Left cardiac atrium (tissue), 4 donors: ENCODE data around the gene DIAPH2. TPM values are rescaled to one million over a fixed set of nuclear protein-coding genes. Genes with fewer than 3 reads are reported as not detected.

Experiments
- ATAC-seq, 2 donors: fragments of 200-7000 bp; cut with Tn5 transposase; one replicate each; pipeline ENCODE4 v1.9.1; 2020; ENCODE audit warnings: mild to moderate bottlenecking in 2 of 2, moderate library complexity in 2 of 2
- DNase-seq: peaks from one replicate; pipeline ENCODE4 v3.0.0-alpha.2; 2020
- intact Hi-C, 2 donors: fragments of 100-400 bp; cut with DNase I; formaldehyde crosslinking; loops; one replicate each; pipeline versions ENCODE4 v1.14.1 to v1.15.1; 2022 to 2023
- total RNA-seq, 2 donors: library from RNA; stranded (reverse); fragmentation: NEBNext Ultra II Directional; extraction: Animal tissue kit (Norgen Biotek cat#: 25700); gene quantifications; one replicate each; pipeline ENCODE4 v1.2.1, GENCODE V29; 2021
- donor health status: DM: no; HTN: yes; CAD: no.
- donor health status: DM: no; HTN: yes; CAD: no; lungs with severe emphysema.
- donor health status: DM: yes; HTN: yes; CAD: no.
- donor health status: Dilated cardiomyopathy.

DIAPH2 gene
- total RNA-seq, 2 donors from 2014 or later = 13.0 to 13.3 TPM

- no peak for ATAC-seq
- intact Hi-C loops = no loop called here
- DNase-seq = no peak
Observed at GRCh38 chrX:97009391-97009790, 324.7 kb downstream of the DIAPH2 start.

GRCh38 chrX:97011540-97011939 lies 326.9 kb downstream of the DIAPH2 start:
- DNase-seq = no peak
- no peak for ATAC-seq
- intact Hi-C loops = no loop called here

GRCh38 chrX:97016106-97016505 lies 331.5 kb downstream of the DIAPH2 start:
- intact Hi-C loops = no loop called here
- ATAC-seq (no peak), DNase-seq (no peak)

GRCh38 chrX:97021680-97022079 lies 337.0 kb downstream of the DIAPH2 start:
- intact Hi-C loops = no loop called here
- DNase-seq (no peak), ATAC-seq (no peak)

- intact Hi-C loops = no loop called here
- DNase-seq (no peak), ATAC-seq (no peak)
Observed at GRCh38 chrX:97026406-97026805, 341.8 kb downstream of the DIAPH2 start.

- DNase-seq (no peak), ATAC-seq (no peak)
- intact Hi-C loops = no loop called here
Observed at GRCh38 chrX:97027384-97027922, 342.8 kb downstream of the DIAPH2 start.

GRCh38 chrX:97030463-97030862 lies 345.8 kb downstream of the DIAPH2 start:
- ATAC-seq (no peak), DNase-seq (no peak)
- intact Hi-C loops = no loop called here

GRCh38 chrX:97030947-97031346 lies 346.3 kb downstream of the DIAPH2 start:
- ATAC-seq (no peak), DNase-seq (no peak)
- intact Hi-C loops = no loop called here

- peak; percentile 54 for DNase-seq
- ATAC-seq = no peak
- intact Hi-C loops = no loop called here
Observed at GRCh38 chrX:97039363-97040029, 354.9 kb downstream of the DIAPH2 start.

GRCh38 chrX:97045470-97045869 lies 360.8 kb downstream of the DIAPH2 start:
- DNase-seq (no peak), ATAC-seq (no peak)
- intact Hi-C loops = no loop called here

- DNase-seq = no peak
- intact Hi-C loops = no loop called here
- no peak for ATAC-seq
Observed at GRCh38 chrX:97046867-97047266, 362.2 kb downstream of the DIAPH2 start.

- intact Hi-C loops = no loop called here
- DNase-seq (no peak), ATAC-seq (no peak)
Observed at GRCh38 chrX:97050392-97050791, 365.8 kb downstream of the DIAPH2 start.

GRCh38 chrX:97057349-97057909 lies 372.8 kb downstream of the DIAPH2 start:
- intact Hi-C loops = no loop called here
- no peak for ATAC-seq
- no peak for DNase-seq

GRCh38 chrX:97060020-97060419 lies 375.4 kb downstream of the DIAPH2 start:
- no peak for ATAC-seq
- DNase-seq = no peak
- intact Hi-C loops = no loop called here

- intact Hi-C loops = no loop called here
- no peak for DNase-seq
- no peak for ATAC-seq
Observed at GRCh38 chrX:97065066-97065465, 380.4 kb downstream of the DIAPH2 start.

- intact Hi-C loops = no loop called here
- DNase-seq = no peak
Observed at GRCh38 chrX:97065973-97066372, 381.3 kb downstream of the DIAPH2 start.

GRCh38 chrX:97066381-97066780 lies 381.7 kb downstream of the DIAPH2 start:
- intact Hi-C loops = no loop called here
- DNase-seq = no peak
- no peak for ATAC-seq

More at GRCh38 chrX:97065973-97066372, 381.3 kb downstream of the DIAPH2 start:
- no peak for ATAC-seq

GRCh38 chrX:97070346-97070745 lies 385.7 kb downstream of the DIAPH2 start:
- intact Hi-C loops = no loop called here
- no peak for DNase-seq
- ATAC-seq = no peak

- intact Hi-C loops = no loop called here
- DNase-seq = no peak
- no peak for ATAC-seq
Observed at GRCh38 chrX:97074400-97074799, 389.8 kb downstream of the DIAPH2 start.

- intact Hi-C loops = no loop called here
- DNase-seq = no peak
Observed at GRCh38 chrX:97089116-97089515, 404.5 kb downstream of the DIAPH2 start.

GRCh38 chrX:97096385-97096784 lies 411.7 kb downstream of the DIAPH2 start:
- intact Hi-C loops = no loop called here
- ATAC-seq (no peak), DNase-seq (no peak)

More at GRCh38 chrX:97089116-97089515, 404.5 kb downstream of the DIAPH2 start:
- ATAC-seq = no peak
